ENCODE data around the gene C2CD2.

The C2CD2 gene

DNA sequence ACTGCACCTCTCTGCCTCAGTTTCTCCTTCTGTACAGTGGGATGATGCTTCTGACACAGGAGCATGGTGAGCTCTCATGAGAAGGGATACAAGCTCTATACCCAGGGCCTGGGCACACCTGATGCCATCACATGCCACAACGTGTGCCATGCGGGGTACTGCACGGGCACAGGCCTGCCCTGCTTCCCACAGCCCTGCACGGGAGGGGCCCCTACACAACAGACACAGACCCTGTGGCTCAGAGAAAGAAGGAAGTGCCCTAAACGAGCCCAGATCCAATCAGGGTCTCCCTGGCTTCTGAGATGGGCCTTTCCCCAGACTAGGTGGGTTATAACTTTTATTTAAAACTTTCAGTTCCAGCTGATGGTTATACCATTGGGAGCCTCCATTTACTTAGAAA is 24.6 kb downstream of the C2CD2 start:
- FAIRE-seq: no peak

DNA sequence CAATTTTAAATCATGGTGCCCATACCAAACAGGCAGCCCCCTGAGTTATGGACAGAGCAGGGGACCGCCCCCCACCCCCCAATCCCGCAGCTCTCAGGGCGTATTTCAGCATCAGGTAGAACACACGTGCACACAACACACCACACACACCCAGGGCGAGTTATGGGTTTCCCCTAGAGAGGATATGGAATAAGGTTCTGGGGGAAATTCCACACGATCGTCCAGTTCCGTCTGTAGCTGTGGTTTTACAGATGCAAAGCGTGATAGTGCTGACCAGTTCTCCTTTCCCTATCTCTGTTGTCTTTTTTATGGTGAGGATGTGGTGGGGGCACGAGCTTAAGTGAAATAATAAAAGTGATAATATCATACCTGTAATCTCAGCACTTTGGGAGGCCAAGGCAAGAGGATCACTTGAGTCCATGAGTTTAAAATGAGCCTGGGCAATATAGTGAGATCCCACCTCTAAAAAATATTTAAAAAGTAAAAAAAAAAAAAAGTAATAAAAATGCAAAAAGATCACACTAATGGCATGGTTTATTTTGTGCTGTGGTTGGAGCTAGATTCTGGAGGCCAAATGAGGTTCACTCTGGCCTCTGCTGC is 25.1 kb downstream of the C2CD2 start:
- no peak for FAIRE-seq

DNA sequence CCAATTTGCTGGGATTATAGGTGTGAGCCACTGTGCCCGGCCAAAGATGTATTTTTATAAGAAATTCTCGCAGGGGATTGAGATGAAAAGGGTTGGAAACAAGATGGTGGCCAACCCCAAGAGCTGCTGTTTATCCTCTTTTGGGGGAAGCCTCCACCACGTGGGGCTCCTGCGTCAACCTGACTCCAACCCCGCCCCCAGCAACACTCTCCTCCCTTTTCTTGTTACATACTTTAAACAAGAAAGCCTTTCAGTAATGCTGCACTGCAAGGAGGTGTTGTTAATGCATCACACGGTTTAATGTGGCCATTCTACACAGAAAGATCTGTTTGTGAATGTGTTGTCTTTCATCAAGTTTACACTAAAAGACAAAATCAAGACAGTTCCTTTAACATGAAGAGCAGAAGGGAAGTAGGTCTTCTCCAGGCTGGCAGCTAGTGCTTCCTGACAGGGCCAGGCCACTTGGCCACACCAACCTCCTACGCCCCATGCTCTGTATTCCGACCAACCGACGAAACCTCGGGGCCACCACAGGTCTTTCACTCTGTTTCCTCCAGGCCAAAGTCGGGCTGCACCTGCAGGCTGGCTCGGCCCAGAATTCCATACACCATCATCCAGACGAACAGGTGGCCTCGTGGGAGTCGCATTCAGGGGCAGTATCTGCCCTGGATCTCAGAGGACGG is 25.9 kb downstream of the C2CD2 start:
- FAIRE-seq: no peak

DNA sequence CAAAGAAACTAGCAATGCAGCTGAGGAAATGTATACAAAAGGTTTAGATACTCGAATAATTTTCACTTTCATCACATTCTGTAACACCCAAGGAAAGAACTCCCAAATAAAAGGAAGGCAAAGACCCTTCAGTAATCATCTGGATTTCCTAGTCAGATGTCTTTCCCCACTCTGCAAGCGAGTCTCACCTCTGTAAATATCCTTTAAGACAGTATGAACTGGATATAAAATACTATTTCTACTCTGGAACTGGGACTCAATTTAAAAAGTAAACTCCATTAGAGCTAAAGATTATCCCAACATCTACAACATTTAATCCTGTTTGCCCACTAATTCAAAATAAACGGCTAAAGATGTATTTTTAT is 27.0 kb downstream of the C2CD2 start:
- no peak for FAIRE-seq

DNA sequence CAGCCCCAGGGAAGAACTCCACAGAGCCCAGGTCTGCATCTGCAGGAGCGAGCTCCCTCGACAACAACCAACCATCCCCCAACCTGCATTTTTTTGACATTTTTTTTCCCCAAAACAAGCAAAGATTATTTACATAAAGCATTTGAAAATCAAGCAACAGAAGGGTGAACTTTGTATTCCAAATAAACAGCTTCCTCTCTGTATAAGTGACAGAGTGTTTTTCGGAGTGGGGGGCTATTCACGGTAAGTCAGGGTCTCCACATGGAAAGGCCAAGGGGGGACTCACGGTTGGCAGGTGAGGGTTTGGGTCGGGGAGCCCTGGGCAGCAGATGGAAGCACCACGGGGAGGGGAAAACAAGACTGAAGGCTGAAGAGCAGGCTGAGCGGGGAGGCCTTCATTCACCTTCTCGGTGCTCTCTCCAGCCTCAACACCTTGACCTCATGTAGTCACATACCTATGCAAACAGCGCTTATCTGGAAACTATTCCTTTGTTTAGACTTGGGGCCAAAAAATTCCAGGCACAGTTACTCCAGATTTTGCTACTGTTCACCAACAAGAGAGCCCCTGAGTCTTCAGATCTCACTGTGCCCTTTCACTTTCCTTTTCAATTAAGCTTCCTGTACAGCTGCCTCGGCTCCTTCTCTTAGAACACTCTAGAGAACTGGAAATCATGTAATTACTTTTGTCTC is 27.6 kb downstream of the C2CD2 start:
- FAIRE-seq: no peak

DNA sequence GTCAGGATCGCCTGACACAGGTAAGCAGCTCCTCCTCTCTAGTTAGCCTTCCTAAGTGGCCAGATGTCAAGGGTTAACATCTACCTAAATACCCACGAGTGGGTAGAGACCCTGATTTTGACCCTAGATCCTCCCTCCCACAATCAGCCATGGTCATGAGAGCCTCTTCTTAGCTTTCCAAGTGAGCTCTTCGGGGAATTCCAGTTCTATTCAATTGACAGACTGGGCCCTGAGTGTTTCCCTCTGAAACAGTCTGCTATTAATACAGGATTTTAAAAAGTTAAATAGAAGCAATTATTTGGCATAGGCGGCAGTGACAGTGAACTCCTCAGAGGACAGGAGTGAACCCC is 28.1 kb downstream of the C2CD2 start:
- FAIRE-seq: no peak

DNA sequence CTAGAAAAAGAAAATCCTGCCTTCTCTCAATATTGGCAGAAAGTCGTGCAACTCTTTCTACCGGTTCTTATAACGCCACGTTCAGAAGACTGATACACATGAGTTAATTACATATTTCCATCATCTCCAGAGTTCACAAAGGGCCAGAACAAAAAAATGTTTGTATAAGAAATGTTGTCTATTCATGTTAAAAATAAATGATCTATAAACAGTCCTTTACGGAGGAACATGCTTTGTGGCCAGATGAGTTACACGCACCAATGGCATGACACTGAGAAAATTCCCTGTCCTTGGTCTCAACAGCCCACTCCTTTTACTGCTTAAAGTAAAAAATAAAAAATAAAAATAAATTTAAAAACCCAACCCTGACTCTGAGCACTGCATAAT is 29.5 kb downstream of the C2CD2 start:
- FAIRE-seq: no peak

DNA sequence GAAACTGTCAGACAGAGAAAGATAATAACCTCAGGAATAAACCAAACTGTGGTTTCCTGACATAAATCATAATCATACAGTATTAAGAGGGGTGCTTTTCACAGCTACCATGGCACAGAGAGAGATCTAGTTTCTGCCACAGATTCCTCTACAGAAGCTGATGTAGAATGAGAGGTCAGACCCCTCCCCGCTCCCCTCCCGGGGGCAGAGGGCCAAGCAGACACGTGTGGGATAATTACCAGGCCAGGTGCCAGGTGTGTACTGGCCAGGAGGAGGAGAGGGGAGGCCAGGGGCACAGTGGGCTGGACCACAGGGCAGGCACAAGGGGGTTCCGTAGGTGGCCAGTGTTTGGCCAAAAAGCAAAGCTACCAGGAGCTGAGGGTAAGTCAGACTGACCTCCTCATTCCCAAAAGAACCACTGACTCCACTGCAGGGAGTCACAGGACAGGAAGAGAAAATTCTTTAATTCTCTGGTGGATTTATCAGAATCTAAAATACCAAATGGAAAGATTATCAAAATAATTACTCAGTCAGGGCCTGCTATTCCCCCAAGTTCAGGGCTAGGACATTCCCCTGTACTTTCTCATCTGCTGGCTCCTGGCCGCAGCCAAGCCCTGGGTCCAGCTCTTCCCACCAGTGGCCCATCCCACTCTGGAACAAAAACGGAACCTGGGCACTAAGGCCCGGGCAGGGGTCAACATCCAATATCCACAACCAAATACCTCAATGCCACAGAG is 30.0 kb downstream of the C2CD2 start:
- FAIRE-seq: no peak

DNA sequence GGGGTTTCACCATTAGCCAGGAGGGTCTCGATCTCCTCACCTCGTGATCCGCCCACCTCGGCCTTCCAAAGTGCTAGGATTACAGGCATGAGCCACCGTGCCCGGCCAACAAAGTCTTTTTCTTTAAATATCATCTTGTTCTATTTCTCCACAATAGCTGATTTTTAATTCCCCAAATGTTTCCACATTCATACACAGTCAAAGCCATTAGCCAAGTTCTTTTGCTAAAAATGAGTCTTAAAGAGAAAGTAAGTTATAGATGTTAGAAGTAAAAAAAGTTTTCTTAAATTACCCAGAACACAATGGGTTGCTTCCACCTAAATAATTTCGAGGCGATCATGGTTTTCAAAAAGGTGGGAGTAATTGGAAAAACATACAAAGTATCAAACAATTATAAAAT is 30.6 kb downstream of the C2CD2 start:
- no peak for FAIRE-seq

DNA sequence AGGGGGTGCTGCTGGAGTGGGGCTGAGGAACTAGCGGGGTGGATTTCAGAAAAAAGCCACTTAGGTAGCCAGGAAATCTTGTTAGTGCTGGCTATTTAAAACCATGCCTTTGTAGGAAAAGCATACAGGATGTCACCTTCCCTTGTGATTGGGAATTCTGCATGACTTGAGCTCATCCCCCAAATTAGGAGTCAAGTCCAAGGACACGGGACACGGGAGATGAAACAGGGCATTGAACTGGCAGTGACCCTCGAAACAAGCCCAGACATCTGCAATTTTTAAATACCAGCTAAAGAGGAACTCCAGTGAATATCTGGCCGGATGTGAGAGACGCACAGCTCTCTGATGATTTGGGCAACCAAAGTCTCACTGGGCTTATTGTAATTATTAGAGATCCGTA is 32.8 kb downstream of the C2CD2 start:
- no peak for FAIRE-seq

DNA sequence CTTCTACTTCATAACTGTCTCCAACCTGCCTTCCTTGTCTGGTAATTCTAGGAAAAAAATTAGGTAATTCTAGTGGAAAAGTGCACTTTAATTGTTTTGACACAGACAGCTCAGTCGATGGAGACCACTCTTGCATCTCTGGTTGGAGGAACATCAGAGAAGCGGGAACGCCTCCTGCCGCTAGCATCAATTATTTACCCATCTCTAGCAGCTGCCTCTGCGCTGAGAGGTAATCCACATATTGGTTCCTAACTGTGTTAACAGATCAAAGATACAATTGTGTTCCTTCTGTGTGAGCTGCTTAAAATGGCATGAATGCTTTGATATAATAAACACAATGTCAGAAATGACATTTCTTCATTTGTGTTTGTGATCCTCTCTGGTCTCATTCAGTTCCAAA is 33.3 kb downstream of the C2CD2 start:
- no peak for FAIRE-seq

DNA sequence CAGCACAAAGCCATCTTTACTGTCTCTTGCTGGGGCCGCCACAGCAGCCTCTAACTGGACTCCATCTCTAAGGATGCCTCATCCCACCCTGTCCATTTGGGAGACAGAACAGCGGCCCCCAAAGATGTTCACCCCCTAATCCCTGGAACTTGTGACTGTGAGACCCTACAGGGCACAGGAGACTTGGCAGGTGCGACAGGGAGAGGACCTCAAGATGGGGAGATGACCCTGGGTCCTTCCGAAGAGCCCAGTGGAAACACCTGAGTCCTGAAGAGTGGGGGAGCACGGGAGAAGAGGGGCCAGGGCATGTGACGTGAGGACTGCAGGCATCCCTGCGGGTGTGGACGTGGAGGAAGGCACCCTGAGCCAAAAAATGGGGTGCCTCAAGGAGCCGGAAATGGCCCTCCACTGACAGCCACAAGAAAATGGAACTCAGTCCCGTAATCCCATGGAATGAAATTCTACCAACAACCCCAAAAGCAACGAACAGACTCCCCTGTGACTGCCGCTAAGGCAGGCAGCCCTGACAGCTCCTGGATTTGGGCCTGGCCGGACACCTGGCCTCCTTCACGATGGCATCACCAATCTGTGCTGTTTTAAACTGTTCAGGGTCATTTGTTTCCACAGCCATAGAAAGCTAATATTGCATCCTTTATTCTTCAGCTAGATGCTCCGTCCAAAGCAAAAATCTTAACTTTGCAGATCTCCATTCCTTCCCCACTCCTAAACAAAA is 34.0 kb downstream of the C2CD2 start:
- no peak for FAIRE-seq

DNA sequence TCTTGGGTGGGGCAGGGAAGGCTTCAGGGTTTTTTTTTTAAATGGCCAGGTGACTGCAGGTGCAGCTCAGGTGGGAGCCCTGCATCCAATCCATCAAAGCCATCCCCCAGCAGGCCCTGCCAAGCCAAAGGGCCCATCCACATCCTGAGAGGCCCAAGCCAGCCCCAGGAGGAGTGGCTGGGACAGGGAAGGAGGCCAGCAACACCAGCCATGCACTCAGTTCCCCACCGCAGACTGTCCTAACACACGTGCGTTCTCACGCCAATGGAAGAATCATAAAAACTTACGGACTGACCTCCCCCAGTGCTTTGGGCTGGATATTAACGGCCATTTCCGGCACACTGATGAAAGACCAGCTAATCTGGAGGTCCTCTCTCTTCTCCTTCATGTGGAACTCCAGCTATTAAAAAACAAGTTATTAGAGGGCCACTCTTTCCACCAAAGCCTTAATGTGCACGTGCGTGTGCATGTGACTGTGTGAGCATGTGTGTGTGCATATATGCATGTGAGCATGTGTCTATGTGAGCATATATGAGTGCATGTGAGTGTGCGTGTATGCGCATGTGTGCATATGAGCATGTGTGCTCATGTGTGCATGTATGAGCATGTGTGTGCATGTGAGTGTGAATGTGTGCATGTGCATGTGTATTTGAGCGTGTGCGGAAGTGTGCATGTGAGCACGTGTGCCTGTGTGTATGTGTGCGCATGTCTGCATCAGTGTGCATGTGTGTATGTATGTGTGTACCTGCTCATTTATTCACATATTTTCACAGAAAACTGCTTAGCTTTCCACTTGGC is 35.1 kb downstream of the C2CD2 start:
- FAIRE-seq: no peak

DNA sequence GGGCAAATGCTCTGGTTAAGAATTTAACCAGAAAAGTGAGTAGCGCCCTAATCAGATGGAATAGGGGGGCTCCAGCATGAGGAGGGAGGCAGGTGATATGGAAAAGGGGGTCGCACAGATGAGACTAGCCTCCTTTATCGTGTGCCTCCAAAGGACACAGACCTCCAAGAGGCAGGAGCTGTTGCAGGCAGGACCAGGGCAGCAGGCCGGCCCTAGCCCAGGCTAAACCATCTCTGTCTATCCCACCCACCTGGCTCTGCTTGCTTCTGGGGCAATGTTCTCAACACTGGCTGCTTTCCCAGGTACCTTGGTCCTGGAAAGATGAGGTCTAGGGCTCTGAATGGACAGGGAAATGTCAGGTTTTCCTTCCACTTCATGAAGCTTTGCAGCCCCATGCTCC is 36.3 kb downstream of the C2CD2 start:
- no peak for FAIRE-seq

DNA sequence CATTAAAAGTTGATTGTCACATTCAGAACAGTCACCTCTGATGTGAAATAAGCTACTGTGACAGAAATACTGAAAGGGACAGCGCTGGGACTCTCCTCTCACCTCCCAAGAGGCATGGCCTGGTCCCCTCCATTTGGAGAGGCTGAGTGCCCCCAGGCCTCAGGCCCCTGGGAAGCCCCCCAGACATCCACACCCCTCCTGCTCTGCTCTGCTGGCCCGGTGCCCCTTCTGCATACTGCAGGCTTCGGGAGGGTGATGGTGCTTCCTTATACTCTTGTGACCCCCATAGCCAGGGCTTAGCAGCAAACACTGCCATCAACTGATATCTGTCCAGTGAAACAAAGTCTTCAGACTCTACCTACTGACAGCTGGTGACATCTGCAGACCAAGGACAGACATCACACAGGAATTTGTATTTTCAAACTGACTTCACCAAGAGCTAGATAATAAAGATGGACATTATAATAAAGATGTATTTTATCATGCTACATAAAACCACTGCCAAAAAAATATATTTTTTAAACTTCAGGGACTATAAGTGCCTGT is 36.9 kb downstream of the C2CD2 start:
- no peak for FAIRE-seq

DNA sequence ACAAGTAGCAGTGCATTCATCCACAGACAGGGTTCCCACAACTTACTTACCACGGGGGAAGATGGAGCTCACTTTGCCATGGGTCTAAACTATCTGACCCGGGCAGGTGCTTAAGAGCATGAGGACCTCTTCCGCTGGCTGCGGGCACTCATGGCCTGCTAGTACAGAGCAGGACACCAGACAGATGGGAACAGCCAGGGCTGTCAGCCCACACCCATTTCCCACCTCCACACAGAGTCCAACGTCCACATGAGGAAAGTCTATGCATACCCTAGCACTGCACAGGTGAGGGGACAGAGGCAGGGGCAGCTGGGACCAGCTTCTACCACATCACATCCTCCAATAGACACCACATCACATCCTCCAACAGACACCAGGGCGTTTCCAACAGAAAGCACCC is 38.9 kb downstream of the C2CD2 start:
- FAIRE-seq: no peak

DNA sequence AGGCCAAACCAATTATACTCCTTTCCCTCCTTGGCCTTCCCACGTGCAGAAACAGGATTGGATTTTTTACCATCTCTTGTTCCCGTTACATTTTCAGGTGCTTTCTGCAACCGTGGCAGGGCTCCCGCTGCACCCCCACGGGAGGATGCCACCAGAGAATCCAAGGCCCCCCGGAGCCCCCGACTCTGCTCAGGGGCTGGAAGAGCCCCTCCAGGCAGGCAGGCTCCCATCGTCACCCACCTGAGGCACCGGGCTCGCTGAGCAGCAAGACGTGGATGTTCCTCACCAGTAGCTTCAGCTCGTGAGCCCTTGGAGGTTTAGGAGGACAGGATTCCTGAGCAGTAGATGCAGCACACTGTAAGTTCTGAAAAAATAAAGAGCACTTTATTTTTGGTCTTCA is 39.5 kb downstream of the C2CD2 start:
- no peak for FAIRE-seq

DNA sequence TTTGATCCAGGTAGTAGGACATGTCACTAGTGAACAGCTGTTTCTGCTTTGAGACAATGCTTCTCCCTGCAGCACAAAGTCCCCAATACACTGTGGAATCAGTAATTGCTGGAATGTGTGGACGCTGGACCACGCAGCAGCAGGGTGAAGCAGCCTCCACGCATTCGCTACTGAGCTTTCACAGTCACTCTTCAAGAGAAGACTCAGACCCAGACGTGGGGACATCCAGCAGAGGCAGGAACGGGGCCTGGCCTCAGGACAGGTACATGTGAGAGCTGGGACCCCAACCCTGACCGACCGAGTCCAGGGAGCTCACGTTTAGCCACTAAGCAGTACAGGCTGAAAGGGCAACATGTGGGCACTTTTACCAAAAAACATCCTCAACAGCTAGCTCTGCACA is 40.6 kb downstream of the C2CD2 start:
- no peak for FAIRE-seq

DNA sequence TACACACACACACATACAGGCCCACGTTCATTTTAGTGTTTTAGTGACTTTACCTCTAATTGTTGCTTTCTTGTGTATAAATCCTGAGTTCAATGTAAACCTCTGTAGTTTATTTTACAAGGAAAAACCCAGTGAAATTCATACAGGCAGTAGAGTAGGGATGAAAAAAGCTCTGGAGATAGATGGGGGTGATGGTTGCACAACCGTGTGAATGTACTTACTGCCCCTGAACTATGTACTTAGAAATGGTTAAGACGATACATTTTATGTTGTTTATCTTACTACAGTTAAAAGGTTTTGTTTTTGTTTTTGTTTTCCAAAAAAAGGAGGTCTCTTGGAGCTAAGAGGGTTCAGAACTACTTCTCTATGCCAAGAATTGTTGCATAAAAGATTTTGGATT is 45.0 kb downstream of the C2CD2 start:
- FAIRE-seq: no peak

DNA sequence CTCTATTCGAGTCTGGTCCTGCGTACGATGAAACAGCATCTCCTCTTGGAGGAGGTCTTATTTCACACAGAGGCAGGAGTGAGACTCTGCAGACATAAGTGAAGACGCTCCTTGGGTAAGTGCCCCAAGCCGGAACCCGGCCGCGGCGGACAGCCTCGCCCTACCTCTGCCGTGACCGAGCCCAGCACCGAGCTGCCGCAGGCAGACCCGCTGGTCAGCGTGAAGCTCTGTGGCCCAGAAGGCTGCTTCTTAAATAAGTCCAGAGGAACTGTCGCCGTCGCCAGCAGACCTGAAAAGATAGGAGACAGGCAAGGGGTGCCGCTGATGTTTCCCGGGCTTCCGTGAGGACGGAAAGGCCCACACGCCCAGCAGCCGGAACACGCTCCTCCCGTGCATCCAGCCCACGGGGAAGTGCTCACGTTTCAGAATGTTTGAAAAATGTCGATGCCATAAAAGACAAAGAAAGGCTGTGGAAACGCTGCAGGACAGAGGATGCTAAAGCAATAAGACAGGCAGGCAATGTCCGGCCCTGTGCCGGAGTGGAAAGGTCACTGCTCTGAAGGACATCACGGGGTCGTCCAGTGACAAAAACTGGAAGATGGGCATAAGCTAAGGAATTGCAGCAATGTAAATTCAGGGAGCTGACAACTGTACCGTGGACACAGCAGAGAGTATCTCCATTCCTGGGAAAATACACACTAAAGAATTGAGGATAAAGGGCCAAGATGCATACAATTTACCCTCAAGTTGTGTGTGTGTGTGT is 46.1 kb downstream of the C2CD2 start:
- FAIRE-seq: no peak

DNA sequence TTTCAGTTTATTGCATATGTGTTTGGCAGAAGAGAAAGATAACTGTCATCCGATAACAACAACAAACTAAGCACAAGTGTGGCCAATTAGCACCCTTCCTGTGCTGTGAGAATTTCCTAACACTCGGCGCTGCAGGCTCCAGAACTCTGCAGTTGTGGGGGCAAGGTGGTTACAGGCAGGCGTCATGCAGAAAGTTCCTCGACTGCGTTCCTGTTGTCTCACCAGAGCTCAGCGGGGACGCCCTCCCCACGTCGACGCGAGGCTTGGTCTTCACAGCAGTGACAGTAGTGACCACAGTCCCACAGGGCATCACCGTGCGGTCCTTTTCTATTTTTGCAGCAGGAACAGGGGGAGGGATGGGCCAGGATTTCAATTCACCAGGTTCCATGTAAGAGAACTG is 47.0 kb downstream of the C2CD2 start:
- no peak for FAIRE-seq
